Upper lobe of left lung (tissue), 6 donors: ENCODE results near the gene TMA7B. TPM values are rescaled to one million over a fixed set of nuclear protein-coding genes. Genes with fewer than 3 reads are reported as not detected.

Experiments used
- ATAC-seq, 2 donors: fragments of 200-7000 bp; cut with Tn5 transposase; one replicate each; pipeline ENCODE4 v1.9.1; 2022; ENCODE audit warnings: mild to moderate bottlenecking in 2 of 2, moderate library complexity in 2 of 2; ENCODE audit not compliant: low FRiP score in 2 of 2
- DNase-seq, 2 donors: peaks; one replicate each; pipeline ENCODE4 v3.0.0-alpha.2; 2019 to 2020
- H3K27ac ChIP-seq, 4 donors: fragments of 200-600 bp; sonication (generic); one replicate each; pipeline ENCODE4 v1.5.1; 2016 to 2019
- H3K27me3 ChIP-seq, 4 donors: fragments of 200-600 bp; sonication (generic); one replicate each; pipeline ENCODE4 v1.5.1; 2017 to 2019
- H3K36me3 ChIP-seq, 4 donors: fragments of 200-600 bp; sonication (generic); one replicate each; pipeline ENCODE4 v1.5.1; 2016 to 2019
- H3K4me1 ChIP-seq, 4 donors: fragments of 200-600 bp; sonication (generic); one replicate each; pipeline ENCODE4 v1.5.1; 2018 to 2019
- H3K4me3 ChIP-seq, 4 donors: fragments of 200-600 bp; sonication (generic); one replicate each; pipeline ENCODE4 v1.5.1; 2017 to 2019; ENCODE audit warnings: mild to moderate bottlenecking in 2 of 4, moderate library complexity in 1 of 4
- H3K9me3 ChIP-seq, 4 donors: fragments of 200-600 bp; sonication (generic); one replicate each; pipeline ENCODE4 v1.5.1; 2018 to 2019
- CTCF ChIP-seq, 6 experiments: fragments of 450-650 bp in 4 of 6; fragments of 200-600 bp in 2 of 6; sonication (generic) in 2 of 6; IDR thresholded peaks; one replicate each; pipeline ENCODE4 v1.5.1; 2016 to 2019; ENCODE audit warnings: antibody characterized with exemption in 6 of 6
- EP300 ChIP-seq, 4 donors: sonication (generic); formaldehyde crosslinking; IDR thresholded peaks; one replicate each; pipeline ENCODE4 v1.5.1; 2017; ENCODE audit warnings: antibody characterized with exemption in 4 of 4, control low read depth in 2 of 4
- POLR2A ChIP-seq, 4 donors: fragments of 450-650 bp; IDR thresholded peaks; one replicate each; pipeline ENCODE4 v1.5.1; 2016 to 2017; ENCODE audit warnings: antibody characterized with exemption in 4 of 4, mild to moderate bottlenecking in 2 of 4
- POLR2AphosphoS5 ChIP-seq, 2 donors: sonication (generic); formaldehyde crosslinking; IDR thresholded peaks; one replicate each; pipeline ENCODE4 v1.5.1; 2017; ENCODE audit warnings: antibody characterized with exemption in 2 of 2
- WGBS, 2 donors: methylation state at CpG; one replicate each; pipeline ENCODE4 v1.1.5; 2017 to 2018; 5-methylcytosine and 5-hydroxymethylcytosine counted together
- total RNA-seq, 6 donors: library from RNA; depleted of rRNA in 4 of 6; stranded (reverse); fragments of >200 nt in 4 of 6; gene quantifications; one replicate each; pipeline versions ENCODE4 v1.1.0 to v1.2.1, GENCODE V29; 2016 to 2021
- donor health status: DM: no; HTN: no; CAD: no; lungs with moderate emphysema.
- donor health status: DM: no; HTN: yes; CAD: no; lungs with severe emphysema.

TMA7B gene
- total RNA-seq, 6 donors from 2014 or later = 0.24 to 2.3 (median 0.76) TPM; not detected in 1

DNA sequence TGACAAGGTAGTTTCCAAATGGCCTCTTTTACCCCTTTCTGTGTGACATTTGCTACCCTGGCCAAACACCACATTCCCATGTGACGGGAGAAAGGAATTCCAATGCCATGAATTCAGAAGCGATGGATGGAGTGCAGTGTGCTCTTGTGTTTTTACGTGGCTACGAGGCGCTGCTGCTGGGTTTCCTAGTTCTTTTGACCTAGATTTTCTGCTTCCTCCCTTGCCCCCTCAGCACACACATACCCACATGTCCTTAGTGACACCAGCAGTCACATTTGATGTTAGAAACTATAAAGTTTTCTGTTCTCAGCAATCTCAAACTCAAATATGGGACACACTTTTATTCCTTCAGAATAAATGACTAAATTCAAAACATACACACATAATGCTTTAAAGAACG is 7.8 kb upstream of the TMA7B start:
- no peak for TF ChIP-seq EP300 (IDR thresholded peaks at IDR 0.05)
- no peak for TF ChIP-seq POLR2A (IDR thresholded peaks at IDR 0.05)
- no peak for TF ChIP-seq CTCF (IDR thresholded peaks at IDR 0.05)
- TF ChIP-seq POLR2AphosphoS5 (IDR thresholded peaks at IDR 0.05) = no peak
- Histone ChIP-seq H3K9me3 (no peaks in the 10 kb centered on the region), H3K27ac (no peak overlapping the region), H3K4me3 (no peak overlapping the region), H3K27me3 (no peaks in the 10 kb centered on the region), H3K4me1 (peaks cover 1 to 7% (median 4%) of the 10 kb centered on the region in 4 donors), H3K36me3 (no peaks in the 10 kb centered on the region)
- DNase-seq (no peak), ATAC-seq (no peak)
- WGBS, 2 donors = 87 to 89% methylated on average over 6 of the region's 6 CpGs

GRCh38 chr22:39953101-39953500 is 7.1 kb upstream of the TMA7B start:
- H3K4me1 ChIP-seq = no peaks in the 10 kb centered on the region
- no peak for TF ChIP-seq EP300 (IDR thresholded peaks at IDR 0.05)
- no peak for TF ChIP-seq POLR2AphosphoS5 (IDR thresholded peaks at IDR 0.05)
- no peak for TF ChIP-seq CTCF (IDR thresholded peaks at IDR 0.05)
- no peak for TF ChIP-seq POLR2A (IDR thresholded peaks at IDR 0.05)
- WGBS, 2 donors = 97% methylated on average over 2 of the region's 2 CpGs
- ATAC-seq = no peak
- H3K36me3 ChIP-seq = no peaks in the 10 kb centered on the region
- no peaks in the 10 kb centered on the region for H3K27me3 ChIP-seq
- no peaks in the 10 kb centered on the region for H3K9me3 ChIP-seq
- H3K27ac ChIP-seq = no peak overlapping the region
- DNase-seq = no peak
- no peak overlapping the region for H3K4me3 ChIP-seq

- Histone ChIP-seq H3K27me3 (no peaks in the 10 kb centered on the region), H3K4me1 (peaks cover 0 to 6% (median 4%) of the 10 kb centered on the region in 4 donors), H3K4me3 (no peak overlapping the region), H3K36me3 (no peaks in the 10 kb centered on the region), H3K27ac (no peak overlapping the region), H3K9me3 (no peaks in the 10 kb centered on the region)
- TF ChIP-seq CTCF (IDR thresholded peaks at IDR 0.05) (no peak), POLR2A (IDR thresholded peaks at IDR 0.05) (no peak), EP300 (IDR thresholded peaks at IDR 0.05) (no peak), POLR2AphosphoS5 (IDR thresholded peaks at IDR 0.05) (no peak)
- no peak for ATAC-seq
- no peak for DNase-seq
- 87 to 96% methylated on average over 4 of the region's 4 CpGs for WGBS, 2 donors
Measured at GRCh38 chr22:39954584-39955055, 5.6 kb upstream of the TMA7B start.

DNA sequence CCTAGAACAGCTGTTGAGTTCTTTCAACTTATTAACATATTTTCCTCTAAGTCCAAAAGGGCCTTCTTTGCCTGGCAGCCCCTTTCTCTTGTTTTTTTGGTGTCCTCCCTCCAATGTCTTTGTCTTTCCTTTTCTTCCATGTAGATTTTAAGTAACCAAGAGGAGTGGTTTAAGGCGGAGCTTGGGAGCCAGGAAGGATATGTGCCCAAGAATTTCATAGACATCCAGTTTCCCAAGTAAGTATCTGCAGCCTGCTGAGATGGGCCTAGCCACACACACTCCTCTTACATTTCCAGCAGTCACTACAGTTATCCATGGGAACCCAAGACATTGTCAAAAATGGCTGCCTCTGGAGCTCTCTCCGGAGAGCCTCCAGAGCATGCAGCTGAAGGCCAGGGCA is 4.5 kb upstream of the TMA7B start:
- H3K4me3 ChIP-seq = no peak overlapping the region
- DNase-seq = no peak
- peaks cover 0 to 9% (median 5%) of the 10 kb centered on the region in 4 donors for H3K4me1 ChIP-seq
- no peaks in the 10 kb centered on the region for H3K9me3 ChIP-seq
- no peak overlapping the region for H3K27ac ChIP-seq
- 79 to 93% methylated on average over 2 of the region's 2 CpGs for WGBS, 2 donors
- TF ChIP-seq CTCF (IDR thresholded peaks at IDR 0.05) (no peak), POLR2A (IDR thresholded peaks at IDR 0.05) (no peak), EP300 (IDR thresholded peaks at IDR 0.05) (no peak), POLR2AphosphoS5 (IDR thresholded peaks at IDR 0.05) (no peak)
- H3K36me3 ChIP-seq = no peaks in the 10 kb centered on the region
- no peaks in the 10 kb centered on the region for H3K27me3 ChIP-seq
- no peak for ATAC-seq

DNA sequence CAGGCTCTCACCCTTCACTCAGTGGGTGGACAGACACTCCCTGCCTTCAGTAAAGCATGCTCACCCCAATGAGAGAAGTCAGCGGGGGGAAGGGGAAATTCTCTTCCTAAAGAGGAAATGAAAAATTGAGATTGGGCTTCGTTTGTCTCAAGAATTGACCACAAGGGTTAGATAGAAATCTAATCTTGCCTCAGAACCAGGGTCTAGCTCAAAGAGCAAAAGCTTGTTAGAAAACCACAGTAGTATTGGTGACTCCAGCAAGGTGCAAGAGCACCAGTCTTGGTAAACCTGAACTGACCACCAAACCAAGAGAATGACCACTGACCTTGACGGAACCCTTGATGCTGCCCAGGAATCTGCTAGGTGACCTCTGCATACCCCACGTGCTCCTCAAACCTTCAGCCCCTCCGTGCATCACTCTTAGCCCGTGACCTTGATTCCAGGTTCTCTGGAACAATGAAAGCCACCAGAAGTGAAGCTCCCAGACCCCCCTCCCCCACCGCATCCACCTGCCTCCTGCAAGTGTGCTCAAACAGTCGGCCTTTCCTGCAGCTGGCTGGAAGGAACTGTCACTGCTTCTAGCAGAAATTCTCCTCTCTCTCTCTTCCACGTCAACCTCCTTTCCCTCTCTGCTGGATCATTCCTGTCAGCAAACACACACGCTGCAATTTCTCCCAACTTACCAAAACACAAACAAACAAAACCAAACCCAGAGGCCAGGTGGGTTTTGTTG is 3.1 kb upstream of the TMA7B start:
- TF ChIP-seq POLR2AphosphoS5 (IDR thresholded peaks at IDR 0.05) (no peak), POLR2A (IDR thresholded peaks at IDR 0.05) (no peak), EP300 (IDR thresholded peaks at IDR 0.05) (no peak), CTCF (IDR thresholded peaks at IDR 0.05) (no peak)
- no peaks in the 10 kb centered on the region for H3K27me3 ChIP-seq
- WGBS, 2 donors = 52 to 65% methylated on average over 9 of the region's 10 CpGs
- H3K4me3 ChIP-seq = no peak overlapping the region
- no peaks in the 10 kb centered on the region for H3K9me3 ChIP-seq
- no peak for DNase-seq
- no peaks in the 10 kb centered on the region for H3K36me3 ChIP-seq
- H3K4me1 ChIP-seq = peaks cover 0 to 9% (median 7%) of the 10 kb centered on the region in 4 donors
- ATAC-seq = no peak
- H3K27ac ChIP-seq = no peak overlapping the region
